IMR-90 (cell line): ENCODE data around the gene MBTPS2. TPM values are rescaled to one million over a fixed set of nuclear protein-coding genes. Genes with fewer than 3 reads are reported as not detected.

Source experiments
- ATAC-seq: fragments of 200-7000 bp; cut with Tn5 transposase; 2 replicates; pipeline ENCODE4 v1.9.1; 2020; ENCODE audit warnings: low read depth, mild to moderate bottlenecking, moderate library complexity
- BruUV-seq: library from RNA; stranded (reverse); fragments of 400-500 nt; replicated peaks from 2 replicates; lab custom pipeline; 2021; lab: Mats Ljungman, UMichigan
- CTCF ChIA-PET: fragments of 300-600 bp; formaldehyde crosslinking; extraction: SDS; loops from one replicate; lab custom pipeline; 2021; ENCODE audit warnings: antibody characterized with exemption; lab: Yijun Ruan, JAX
- POLR2A ChIA-PET: fragments of 300-600 bp; sonication (Branson Sonifier 250); formaldehyde crosslinking; loops from one replicate; lab custom pipeline; 2022; ENCODE audit warnings: antibody characterized with exemption; ENCODE audit not compliant: unreplicated experiment; lab: Charles Lee
- DNase-seq: peaks from one replicate; pipeline ENCODE4 v3.0.0; 2013
- H2AFZ ChIP-seq: replicated peaks from 2 replicates; pipeline ENCODE3; 2013; ENCODE audit warnings: low read length, mild to moderate bottlenecking; ENCODE audit not compliant: poor library complexity
- H2AK5ac ChIP-seq: 2 replicates; pipeline ENCODE4 v1.6.1; 2013; ENCODE audit warnings: low read depth, low read length, inconsistent platforms
- H2AK9ac ChIP-seq: replicated peaks from 2 replicates; pipeline ENCODE3; 2013; ENCODE audit warnings: mild to moderate bottlenecking, low read depth, low read length, moderate library complexity; ENCODE audit not compliant: poor library complexity
- H2BK120ac ChIP-seq: 2 replicates; pipeline ENCODE4 v1.6.1; 2013; ENCODE audit warnings: low read depth, low read length, inconsistent platforms
- H2BK15ac ChIP-seq: 3 replicates; pipeline ENCODE4 v1.6.1; 2013; ENCODE audit warnings: low read depth, low read length, inconsistent platforms
- H2BK20ac ChIP-seq: 2 replicates; pipeline ENCODE4 v1.6.1; 2013; ENCODE audit warnings: low read depth, mild to moderate bottlenecking, inconsistent platforms, low read length, moderate library complexity
- H2BK5ac ChIP-seq: 2 replicates; pipeline ENCODE4 v1.6.1; 2013; ENCODE audit warnings: mild to moderate bottlenecking, low read depth, low read length, inconsistent platforms; ENCODE audit not compliant: poor library complexity, severe bottlenecking
- H3K14ac ChIP-seq: replicated peaks from 2 replicates; pipeline ENCODE4 v1.6.1; 2013; ENCODE audit warnings: low read depth, low read length, inconsistent platforms
- H3K18ac ChIP-seq: 2 replicates; pipeline ENCODE4 v1.6.1; 2013; ENCODE audit warnings: low read depth, low read length, control low read depth
- H3K23ac ChIP-seq: 2 replicates; pipeline ENCODE4 v1.6.1; 2013; ENCODE audit warnings: low read depth, low read length, inconsistent platforms
- H3K27ac ChIP-seq: 2 replicates; pipeline ENCODE4 v1.5.1; 2013; ENCODE audit warnings: mild to moderate bottlenecking, control low read depth, low read length; ENCODE audit not compliant: insufficient read depth
- H3K27me3 ChIP-seq: 2 replicates; pipeline ENCODE4 v1.6.1; 2013; ENCODE audit warnings: low read length; ENCODE audit not compliant: control insufficient read depth, insufficient read depth
- H3K36me3 ChIP-seq: 2 replicates; pipeline ENCODE4 v1.6.1; 2013; ENCODE audit warnings: low read length, mixed read lengths; ENCODE audit not compliant: control insufficient read depth, insufficient read depth
- H3K4ac ChIP-seq: 2 replicates; pipeline ENCODE4 v1.6.1; 2013; ENCODE audit warnings: low read depth, low read length, inconsistent platforms
- H3K4me1 ChIP-seq: 2 replicates; pipeline ENCODE4 v1.6.1; 2013; ENCODE audit warnings: low read length, mixed read lengths; ENCODE audit not compliant: control insufficient read depth, insufficient read depth
- H3K4me2 ChIP-seq: 2 replicates; pipeline ENCODE4 v1.6.1; 2013; ENCODE audit warnings: low read depth, mild to moderate bottlenecking, control low read depth, low read length, moderate library complexity
- H3K4me3 ChIP-seq: 2 replicates; pipeline ENCODE4 v1.5.1; 2013; ENCODE audit warnings: low read depth, mild to moderate bottlenecking, control low read depth, low read length, moderate library complexity; ENCODE audit not compliant: insufficient read depth
- H3K56ac ChIP-seq: 2 replicates; pipeline ENCODE4 v1.6.1; 2013; ENCODE audit warnings: low read length, inconsistent platforms; ENCODE audit not compliant: insufficient read depth; ENCODE audit errors: extremely low read depth
- H3K79me1 ChIP-seq, 2 experiments: 2 replicates each; pipeline ENCODE4 v1.6.1; 2013; ENCODE audit warnings: low read length in 2 of 2, inconsistent platforms in 1 of 2, low read depth in 1 of 2
- H3K9ac ChIP-seq: 2 replicates; pipeline ENCODE4 v1.6.1; 2013; ENCODE audit warnings: low read depth, low read length, control low read depth
- H3K9me1 ChIP-seq: 2 replicates; pipeline ENCODE4 v1.6.1; 2013; ENCODE audit warnings: low read length, inconsistent platforms; ENCODE audit not compliant: insufficient read depth
- H3K9me3 ChIP-seq: 2 replicates; pipeline ENCODE4 v1.6.1; 2013; ENCODE audit warnings: low read length; ENCODE audit not compliant: control insufficient read depth, insufficient read depth
- H4K20me1 ChIP-seq: 2 replicates; pipeline ENCODE4 v1.6.1; 2013; ENCODE audit warnings: low read length, inconsistent platforms; ENCODE audit not compliant: insufficient read depth
- H4K5ac ChIP-seq: 2 replicates; pipeline ENCODE4 v1.6.1; 2013; ENCODE audit warnings: mild to moderate bottlenecking, low read depth, low read length, control low read depth
- H4K8ac ChIP-seq, 2 experiments: 2 replicates each; pipeline ENCODE4 v1.6.1; 2013; ENCODE audit warnings: low read depth in 2 of 2, low read length in 2 of 2, control low read depth in 1 of 2, inconsistent platforms in 1 of 2
- H4K91ac ChIP-seq: 2 replicates; pipeline ENCODE4 v1.6.1; 2013; ENCODE audit warnings: low read depth, low read length, inconsistent platforms; ENCODE audit not compliant: insufficient read depth
- CEBPB ChIP-seq: IDR thresholded peaks from 2 replicates; pipeline ENCODE4 v1.6.1; 2012; ENCODE audit warnings: low read depth, low read length, improper control_type of control experiment
- WGBS, 2 experiments: methylation state at CpG; one replicate each; pipeline versions ENCODE4 v1.1.5 to v1.1.7; 2013; ENCODE audit warnings: missing lambda C conversion rate in 2 of 2; ENCODE audit not compliant: insufficient read length in 1 of 2; ENCODE audit errors: extremely low coverage in 2 of 2; 5-methylcytosine and 5-hydroxymethylcytosine counted together
- dilution Hi-C: fragments of 300-500 bp; cut with HindIII; formaldehyde crosslinking; loops from one replicate; pipeline ENCODE4 v1.14.3; 2018; ENCODE audit warnings: low sequenced_read_pairs; ENCODE audit not compliant: unreplicated experiment
- in situ Hi-C: fragments of 300-500 bp; cut with MboI; formaldehyde crosslinking; loops from 3 replicates; pipeline ENCODE4 v1.14.3; 2019; ENCODE audit warnings: low sequenced_read_pairs, inconsistent platforms, mixed read lengths
- intact Hi-C: fragments of 100-400 bp; cut with micrococcal nuclease; formaldehyde crosslinking; loops from 2 replicates; pipeline ENCODE4 v1.10.0; 2022
- polyA plus RNA-seq, 3 experiments: library from polyadenylated mRNA; depleted of rRNA; stranded (reverse); fragments of >200 nt; gene quantifications; 2 replicates each; pipeline ENCODE4 v1.2.3, GENCODE V29; 2012; ENCODE audit warnings: low replicate concordance in 1 of 3
- total RNA-seq: library from RNA; depleted of rRNA; stranded (reverse); fragments of >200 nt; gene quantifications from 2 replicates; pipeline ENCODE4 v1.2.3, GENCODE V29; 2012
- TF ChIP-seq, protein P1 (sequence below): fragments of 150-350 bp; IDR thresholded peaks from 2 replicates; pipeline ENCODE4 v1.6.1; 2016; ENCODE audit warnings: low read depth, mild to moderate bottlenecking, low read length, moderate library complexity, borderline replicate concordance

MBTPS2 gene
- total and polyA plus RNA-seq, 2 of the 4 experiments (the other 2 are of a cell fraction) = 4.7 to 12.4 TPM

DNA sequence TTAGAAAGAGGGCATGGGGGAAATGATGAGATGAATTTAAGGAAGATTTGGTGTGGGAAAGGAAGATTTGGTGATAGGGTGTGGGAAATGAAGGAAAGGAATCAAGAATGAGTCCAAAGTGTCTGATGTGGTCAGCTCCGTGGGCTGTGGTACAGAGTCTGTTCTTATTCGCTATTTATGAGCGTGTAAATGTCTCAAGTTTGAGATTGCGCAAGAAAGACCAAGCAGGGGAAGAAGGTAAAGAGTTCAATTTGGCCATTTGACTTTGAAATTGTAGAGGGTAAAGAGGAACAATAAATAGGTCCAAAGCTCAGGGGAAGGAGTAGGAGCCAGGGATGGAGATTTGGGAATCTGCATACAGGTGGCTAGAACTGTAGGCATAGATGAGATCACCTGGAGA lies 89.8 kb downstream of the MBTPS2 start:
- H3K14ac ChIP-seq = peak overlapping the region; percentile 78; the same call in 1 of the 2 replicates
- 83% methylated on average over 4 of the region's 4 CpGs; no CpG with 5 or more reads in 1 of the 2 experiments for WGBS, 2 experiments
- H3K9ac ChIP-seq = no peak overlapping the region
- peak overlapping the region; percentile 72 for H2BK5ac ChIP-seq
- H2BK15ac ChIP-seq = peak overlapping the region; percentile 94; the same call in 2 of the 3 replicates
- no peaks in the 10 kb centered on the region for H3K27me3 ChIP-seq
- peak overlapping the region; percentile 17; the same call in 1 of the 2 replicates for H3K18ac ChIP-seq
- no peak overlapping the region for H3K4me2 ChIP-seq
- peaks cover 0 to 13% of the 10 kb centered on the region in 2 experiments; a peak in 1 of 4 replicates for H3K79me1 ChIP-seq
- POLR2A ChIA-PET = no interaction called here
- no peak overlapping the region for H4K5ac ChIP-seq
- no peaks in the 10 kb centered on the region for H4K20me1 ChIP-seq
- H3K23ac ChIP-seq = no peak overlapping the region
- H3K4ac ChIP-seq = peak overlapping the region; percentile 83
- peak overlapping the region; percentile 88; the same call in 1 of the 2 replicates for H2AK5ac ChIP-seq
- peak overlapping the region; percentile 77 for H4K91ac ChIP-seq
- H2BK20ac ChIP-seq = peak overlapping the region; percentile 31
- H4K8ac ChIP-seq = peak overlapping the region; percentile 1 to 32; a peak in 2 of 4 replicates
- DNase-seq (no peak), ATAC-seq (no peak)
- H3K4me3 ChIP-seq = no peak overlapping the region
- in situ Hi-C loops (no loop called here), dilution Hi-C loops (no loop called here), intact Hi-C loops (no loop called here)
- no peak overlapping the region for H2AFZ ChIP-seq
- peak overlapping the region; percentile 93 for H2BK120ac ChIP-seq
- H3K4me1 ChIP-seq = peaks cover 10% of the 10 kb centered on the region
- CTCF ChIA-PET = no interaction called here
- no TSS peak for BruUV-seq
- H3K27ac ChIP-seq = no peak overlapping the region
- TF ChIP-seq, protein P1, sequence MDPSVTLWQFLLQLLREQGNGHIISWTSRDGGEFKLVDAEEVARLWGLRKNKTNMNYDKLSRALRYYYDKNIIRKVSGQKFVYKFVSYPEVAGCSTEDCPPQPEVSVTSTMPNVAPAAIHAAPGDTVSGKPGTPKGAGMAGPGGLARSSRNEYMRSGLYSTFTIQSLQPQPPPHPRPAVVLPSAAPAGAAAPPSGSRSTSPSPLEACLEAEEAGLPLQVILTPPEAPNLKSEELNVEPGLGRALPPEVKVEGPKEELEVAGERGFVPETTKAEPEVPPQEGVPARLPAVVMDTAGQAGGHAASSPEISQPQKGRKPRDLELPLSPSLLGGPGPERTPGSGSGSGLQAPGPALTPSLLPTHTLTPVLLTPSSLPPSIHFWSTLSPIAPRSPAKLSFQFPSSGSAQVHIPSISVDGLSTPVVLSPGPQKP = no peak
- peak; percentile 95 for TF ChIP-seq CEBPB
- peaks cover 6% of the 10 kb centered on the region for H3K9me1 ChIP-seq
- no peaks in the 10 kb centered on the region for H3K9me3 ChIP-seq
- no peak overlapping the region; the same call in 1 of the 2 replicates for H3K56ac ChIP-seq
- no peak overlapping the region for H2AK9ac ChIP-seq
- H3K36me3 ChIP-seq = no peaks in the 10 kb centered on the region
